Keratinocyte (primary cell): ENCODE results near the gene KANK2. TPM values are rescaled to one million over a fixed set of nuclear protein-coding genes. Genes with fewer than 3 reads are reported as not detected.

ENCODE experiments used
- DNase-seq: peaks from one replicate; pipeline ENCODE4 v3.0.0-alpha.2; 2011; ENCODE audit warnings: low read depth, missing footprints, low spot score
- FAIRE-seq: peaks from 2 replicates; lab custom pipeline; 2011; peaks lifted over from hg19 to GRCh38; lab: Jason Lieb, UNC
- H2AFZ ChIP-seq: 2 replicates; pipeline ENCODE4 v1.6.0; 2012; ENCODE audit warnings: low read length, control low read depth, inconsistent platforms; ENCODE audit not compliant: control insufficient read depth
- H3K27ac ChIP-seq: 2 replicates; pipeline ENCODE4 v1.5.1; 2011; ENCODE audit warnings: low read length; ENCODE audit not compliant: control insufficient read depth, insufficient read depth
- H3K27me3 ChIP-seq: 3 replicates; pipeline ENCODE4 v1.6.0; 2011; ENCODE audit warnings: low read length; ENCODE audit not compliant: control insufficient read depth, insufficient read depth; ENCODE audit errors: extremely low read depth
- H3K36me3 ChIP-seq, 2 experiments: 2 replicates in 1 of 2; 3 replicates in 1 of 2; pipeline ENCODE4 v1.5.1; 2011; ENCODE audit warnings: low read length in 2 of 2, mild to moderate bottlenecking in 1 of 2; ENCODE audit not compliant: control insufficient read depth in 2 of 2, insufficient read depth in 2 of 2; ENCODE audit errors: extremely low read depth in 1 of 2
- H3K4me1 ChIP-seq: 3 replicates; pipeline ENCODE4 v1.5.1; 2011; ENCODE audit warnings: low read length; ENCODE audit not compliant: control insufficient read depth, insufficient read depth; ENCODE audit errors: extremely low read depth
- H3K4me2 ChIP-seq: 3 replicates; pipeline ENCODE4 v1.6.0; 2011; ENCODE audit warnings: low read depth, low read length; ENCODE audit not compliant: control insufficient read depth, insufficient read depth; ENCODE audit errors: extremely low read depth
- H3K4me3 ChIP-seq, 3 experiments: fragments of 200-600 bp in 1 of 3; sonication (generic) in 1 of 3; 2 replicates in 2 of 3; 3 replicates in 1 of 3; pipeline ENCODE4 v1.5.1; 2011 to 2016; ENCODE audit warnings: low read length in 3 of 3, mild to moderate bottlenecking in 3 of 3, control low read depth in 2 of 3, inconsistent platforms in 1 of 3, low read depth in 1 of 3, mixed read lengths in 1 of 3, mixed run types in 1 of 3, moderate library complexity in 1 of 3; ENCODE audit not compliant: control insufficient read depth in 2 of 3, insufficient read depth in 2 of 3; ENCODE audit errors: extremely low read depth in 1 of 3
- H3K79me2 ChIP-seq: 2 replicates; pipeline ENCODE4 v1.6.0; 2012; ENCODE audit warnings: low read length; ENCODE audit not compliant: control insufficient read depth, insufficient read depth
- H3K9ac ChIP-seq: 3 replicates; pipeline ENCODE4 v1.6.0; 2011; ENCODE audit warnings: low read length; ENCODE audit not compliant: control insufficient read depth, insufficient read depth; ENCODE audit errors: extremely low read depth
- H3K9me1 ChIP-seq: 3 replicates; pipeline ENCODE4 v1.6.0; 2011; ENCODE audit warnings: low read length; ENCODE audit not compliant: control insufficient read depth, insufficient read depth; ENCODE audit errors: extremely low read depth
- H3K9me3 ChIP-seq: 2 replicates; pipeline ENCODE4 v1.5.1; 2012; ENCODE audit warnings: low read depth, low read length; ENCODE audit not compliant: control insufficient read depth
- H4K20me1 ChIP-seq: 3 replicates; pipeline ENCODE4 v1.6.0; 2011; ENCODE audit warnings: low read length; ENCODE audit not compliant: control insufficient read depth, insufficient read depth; ENCODE audit errors: extremely low read depth
- EZH2 ChIP-seq: IDR thresholded peaks from one replicate; pipeline ENCODE4 v1.6.1; 2012; ENCODE audit warnings: inconsistent platforms, mild to moderate bottlenecking, low read length, moderate library complexity
- dilution Hi-C: fragments of 300-500 bp; cut with MboI; formaldehyde crosslinking; loops from one replicate; pipeline ENCODE4 v1.7.0; 2020; ENCODE audit warnings: low sequenced_read_pairs; ENCODE audit not compliant: extremely low pct_ligation_motif_present
- polyA plus RNA-seq, 5 experiments: library from polyadenylated mRNA; depleted of rRNA in 3 of 5; stranded (reverse) in 3 of 5; stranded (forward) in 1 of 5; unstranded in 1 of 5; fragments of >200 nt; gene quantifications; 1 replicate in 1 of 5; 2 replicates in 3 of 5; 3 replicates in 1 of 5; pipeline versions ENCODE4 v1.2.1 to v1.2.3, GENCODE V29; 2011 to 2012; ENCODE audit warnings: missing spikeins in 2 of 5, low read depth in 1 of 5, low replicate concordance in 1 of 5
- TF ChIP-seq, protein P1 (sequence below), 3 experiments: IDR thresholded peaks in 1 of 3; conservative IDR thresholded peaks in 1 of 3; optimal IDR thresholded peaks in 1 of 3; 2 replicates in 2 of 3; 3 replicates in 1 of 3; pipeline versions ENCODE3 to v1.5.1; 2011; ENCODE audit warnings: low read length in 3 of 3, mild to moderate bottlenecking in 3 of 3, moderate library complexity in 2 of 3, control low read depth in 1 of 3, inconsistent platforms in 1 of 3; ENCODE audit not compliant: insufficient read depth in 2 of 3; ENCODE audit errors: extremely low read depth in 1 of 3

Gene KANK2
- polyA plus RNA-seq, 1 donor (not counting 4 experiments of a cell fraction or from before 2014, with no cell fraction given): 2.8 TPM

DNA sequence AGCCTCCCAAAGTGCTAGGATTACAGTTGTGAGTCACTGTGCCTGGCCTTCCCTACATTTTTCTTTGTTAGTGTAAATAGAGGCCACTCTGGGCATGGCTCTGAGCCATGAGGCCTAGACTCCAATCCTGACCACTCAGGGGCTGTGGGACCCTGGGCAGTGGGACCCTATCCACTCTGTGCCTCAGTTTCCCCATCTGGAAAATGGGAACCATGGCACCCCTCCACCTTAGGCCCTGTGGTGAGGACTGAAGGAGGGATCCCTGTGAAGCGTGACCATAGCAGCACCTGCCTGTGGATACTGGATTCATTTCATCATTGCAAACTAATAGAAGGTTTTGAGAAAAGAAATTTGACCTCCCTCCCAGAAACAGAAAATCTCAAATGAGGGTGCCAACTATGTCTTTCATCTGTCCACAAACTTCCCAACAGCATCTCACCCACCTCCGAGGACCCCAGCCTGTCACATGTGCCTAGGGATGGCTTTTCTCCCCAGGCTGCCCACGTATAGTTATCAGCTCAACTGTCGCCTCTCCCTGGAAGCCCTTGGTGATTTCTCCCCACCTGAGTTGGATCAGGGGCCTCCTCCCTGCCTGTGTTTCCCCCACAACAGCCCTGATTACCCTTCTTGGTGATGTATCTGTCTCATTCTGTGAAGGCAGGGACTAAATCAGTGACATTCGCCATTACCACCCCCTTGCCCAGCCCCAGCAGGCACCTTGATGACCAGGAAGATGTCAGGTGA, 47.7 kb upstream of the KANK2 start:
- no peak overlapping the region for H3K27ac ChIP-seq

DNA sequence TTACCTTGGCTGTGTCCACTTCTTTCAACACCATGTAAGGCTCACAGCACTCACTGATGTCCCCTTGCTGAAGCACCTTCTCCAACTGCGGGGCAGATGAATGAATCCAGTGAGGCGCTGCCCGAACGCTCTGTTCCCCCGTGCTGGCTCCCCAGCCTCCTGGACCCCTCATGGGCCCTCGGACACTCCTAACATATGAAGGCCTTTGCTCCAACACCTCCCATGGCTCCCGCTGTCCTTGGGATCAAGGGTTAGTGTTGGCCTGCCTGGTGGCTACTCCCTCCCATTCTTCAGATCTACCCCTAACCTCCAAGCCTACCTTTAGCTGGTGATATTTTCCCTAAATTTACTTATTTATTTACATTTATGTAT, 46.4 kb upstream of the KANK2 start:
- FAIRE-seq (no peak), DNase-seq (no peak)
- no peaks in the 10 kb centered on the region for H3K27me3 ChIP-seq
- no peak overlapping the region for H2AFZ ChIP-seq
- H3K4me3 ChIP-seq: no peak overlapping the region
- H3K9me1 ChIP-seq: no peaks in the 10 kb centered on the region
- no peaks in the 10 kb centered on the region for H3K4me1 ChIP-seq
- no peak overlapping the region for H3K9ac ChIP-seq
- TF ChIP-seq, protein P1, sequence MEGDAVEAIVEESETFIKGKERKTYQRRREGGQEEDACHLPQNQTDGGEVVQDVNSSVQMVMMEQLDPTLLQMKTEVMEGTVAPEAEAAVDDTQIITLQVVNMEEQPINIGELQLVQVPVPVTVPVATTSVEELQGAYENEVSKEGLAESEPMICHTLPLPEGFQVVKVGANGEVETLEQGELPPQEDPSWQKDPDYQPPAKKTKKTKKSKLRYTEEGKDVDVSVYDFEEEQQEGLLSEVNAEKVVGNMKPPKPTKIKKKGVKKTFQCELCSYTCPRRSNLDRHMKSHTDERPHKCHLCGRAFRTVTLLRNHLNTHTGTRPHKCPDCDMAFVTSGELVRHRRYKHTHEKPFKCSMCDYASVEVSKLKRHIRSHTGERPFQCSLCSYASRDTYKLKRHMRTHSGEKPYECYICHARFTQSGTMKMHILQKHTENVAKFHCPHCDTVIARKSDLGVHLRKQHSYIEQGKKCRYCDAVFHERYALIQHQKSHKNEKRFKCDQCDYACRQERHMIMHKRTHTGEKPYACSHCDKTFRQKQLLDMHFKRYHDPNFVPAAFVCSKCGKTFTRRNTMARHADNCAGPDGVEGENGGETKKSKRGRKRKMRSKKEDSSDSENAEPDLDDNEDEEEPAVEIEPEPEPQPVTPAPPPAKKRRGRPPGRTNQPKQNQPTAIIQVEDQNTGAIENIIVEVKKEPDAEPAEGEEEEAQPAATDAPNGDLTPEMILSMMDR (optimal IDR thresholded peaks at IDR 0.05 in 1 of 3, IDR thresholded peaks at IDR 0.05 in 1 of 3, conservative IDR thresholded peaks at IDR 0.05 in 1 of 3; ENCODE audit: extremely low read depth in 1 of 3, insufficient read depth in 2 of 3, low read length in 3 of 3): no peak
- TF ChIP-seq EZH2: no peak
- H3K9me3 ChIP-seq: no peaks in the 10 kb centered on the region
- H4K20me1 ChIP-seq: no peaks in the 10 kb centered on the region
- H3K27ac ChIP-seq: no peak overlapping the region
- peaks cover 28 to 30% of the 10 kb centered on the region in 2 experiments for H3K36me3 ChIP-seq
- dilution Hi-C loops: no loop called here
- no peak overlapping the region for H3K4me2 ChIP-seq
- no peaks in the 10 kb centered on the region for H3K79me2 ChIP-seq

More for the DNA sequence above, 47.7 kb upstream of the KANK2 start:
- no peak overlapping the region for H3K4me2 ChIP-seq
- TF ChIP-seq, protein P1 (optimal IDR thresholded peaks at IDR 0.05 in 1 of 3, IDR thresholded peaks at IDR 0.05 in 1 of 3, conservative IDR thresholded peaks at IDR 0.05 in 1 of 3; ENCODE audit: extremely low read depth in 1 of 3, insufficient read depth in 2 of 3, low read length in 3 of 3): no peak
- TF ChIP-seq EZH2: no peak
- dilution Hi-C loops: no loop called here
- H3K9ac ChIP-seq: no peak overlapping the region
- H2AFZ ChIP-seq: no peak overlapping the region
- FAIRE-seq: no peak
- H3K79me2 ChIP-seq: no peaks in the 10 kb centered on the region
- no peaks in the 10 kb centered on the region for H3K9me1 ChIP-seq
- no peaks in the 10 kb centered on the region for H3K27me3 ChIP-seq
- DNase-seq: no peak
- H3K4me1 ChIP-seq: no peaks in the 10 kb centered on the region
- no peak overlapping the region for H3K4me3 ChIP-seq
- H4K20me1 ChIP-seq: no peaks in the 10 kb centered on the region
- H3K36me3 ChIP-seq: peaks cover 25% of the 10 kb centered on the region in 2 experiments
- no peaks in the 10 kb centered on the region for H3K9me3 ChIP-seq
